Kidney epithelial cell (primary cell): ENCODE data around the gene THOC7. TPM values are rescaled to one million over a fixed set of nuclear protein-coding genes. Genes with fewer than 3 reads are reported as not detected.

Source experiments
- DNase-seq: peaks from one replicate; pipeline ENCODE4 v3.0.0-alpha.2; 2010; ENCODE audit warnings: low read depth
- H3K27me3 ChIP-seq: 2 replicates; pipeline ENCODE4 v1.6.0; 2011; ENCODE audit warnings: low read length; ENCODE audit not compliant: control insufficient read depth, insufficient read depth
- H3K36me3 ChIP-seq: 2 replicates; pipeline ENCODE4 v1.5.1; 2011; ENCODE audit warnings: low read length; ENCODE audit not compliant: control insufficient read depth, insufficient read depth
- H3K4me3 ChIP-seq: 2 replicates; pipeline ENCODE4 v1.5.1; 2011; ENCODE audit warnings: low read depth, mild to moderate bottlenecking, control low read depth, low read length
- CTCF ChIP-seq: IDR thresholded peaks from 2 replicates; pipeline ENCODE4 v1.5.1; 2011; ENCODE audit warnings: mild to moderate bottlenecking, moderate library complexity, low read length, control low read depth, inconsistent platforms; ENCODE audit not compliant: insufficient read depth, poor library complexity, severe bottlenecking
- total RNA-seq: library from RNA; depleted of rRNA; stranded (reverse); fragments of >200 nt; gene quantifications from 2 replicates; pipeline ENCODE4 v1.2.3, GENCODE V29; 2015

Gene THOC7
- total RNA-seq, 1 donor from 2014 or later, result 66.7 TPM

GRCh38 chr3:63808633-63809032 lies 55.0 kb downstream of the THOC7 start:
- Histone ChIP-seq H3K36me3 (no peaks in the 10 kb centered on the region), H3K4me3 (no peak overlapping the region), H3K27me3 (no peaks in the 10 kb centered on the region)
- no peak for TF ChIP-seq CTCF
- no peak for DNase-seq

- no peak for TF ChIP-seq CTCF
- no peak for DNase-seq
- Histone ChIP-seq H3K4me3 (no peak overlapping the region), H3K27me3 (no peaks in the 10 kb centered on the region), H3K36me3 (no peaks in the 10 kb centered on the region)
Measured at GRCh38 chr3:63807961-63808565, 55.5 kb downstream of the THOC7 start.

GRCh38 chr3:63803911-63804310 lies 59.7 kb downstream of the THOC7 start:
- H3K36me3 ChIP-seq, result no peaks in the 10 kb centered on the region
- no peak for TF ChIP-seq CTCF

GRCh38 chr3:63800097-63800496 lies 63.5 kb downstream of the THOC7 start:
- no peak for TF ChIP-seq CTCF
- Histone ChIP-seq H3K4me3 (no peak overlapping the region), H3K27me3 (no peaks in the 10 kb centered on the region), H3K36me3 (no peaks in the 10 kb centered on the region)
- DNase-seq, result no peak

More at GRCh38 chr3:63803911-63804310, 59.7 kb downstream of the THOC7 start:
- DNase-seq, result no peak
- H3K4me3 ChIP-seq, result no peak overlapping the region
- no peaks in the 10 kb centered on the region for H3K27me3 ChIP-seq

- no peak for DNase-seq
- H3K36me3 ChIP-seq, result no peaks in the 10 kb centered on the region
- no peaks in the 10 kb centered on the region for H3K27me3 ChIP-seq
- TF ChIP-seq CTCF, result no peak
- no peak overlapping the region for H3K4me3 ChIP-seq
Measured at GRCh38 chr3:63798949-63799348, 64.7 kb downstream of the THOC7 start.

- DNase-seq, result no peak
- H3K36me3 ChIP-seq, result no peaks in the 10 kb centered on the region
- H3K27me3 ChIP-seq, result no peaks in the 10 kb centered on the region
- TF ChIP-seq CTCF, result no peak
- no peak overlapping the region for H3K4me3 ChIP-seq
Measured at GRCh38 chr3:63798544-63798943, 65.1 kb downstream of the THOC7 start.
